Stomach (tissue), 9 donors: ENCODE results near the gene LONP2. TPM values are rescaled to one million over a fixed set of nuclear protein-coding genes. Genes with fewer than 3 reads are reported as not detected.

Experiments
- DNase-seq, 2 donors: peaks; one replicate each; pipeline versions ENCODE4 v3.0.0 to v3.0.0-alpha.2; 2013 to 2019
- H3K27ac ChIP-seq, 5 donors: fragments of 200-600 bp in 4 of 5; sonication (generic) in 4 of 5; one replicate each; pipeline ENCODE4 v1.5.1; 2013 to 2019; ENCODE audit warnings: mild to moderate bottlenecking in 1 of 5, moderate library complexity in 1 of 5
- H3K27me3 ChIP-seq, 3 donors: fragments of 200-600 bp; sonication (generic); one replicate each; pipeline ENCODE4 v1.5.1; 2017 to 2019; ENCODE audit warnings: mixed run types in 1 of 3
- H3K36me3 ChIP-seq, 4 donors: fragments of 200-600 bp; sonication (generic); 1 replicate in 3 of 4; 2 replicates in 1 of 4; pipeline ENCODE4 v1.5.1; 2016 to 2019
- H3K4me1 ChIP-seq, 4 donors: fragments of 200-600 bp; sonication (generic); one replicate each; pipeline ENCODE4 v1.5.1; 2016 to 2019
- H3K4me3 ChIP-seq, 4 donors: fragments of 200-600 bp; sonication (generic) in 3 of 4; one replicate each; pipeline ENCODE4 v1.5.1; 2016 to 2019; ENCODE audit warnings: mild to moderate bottlenecking in 1 of 4
- H3K9me3 ChIP-seq, 4 donors: fragments of 200-600 bp; sonication (generic); one replicate each; pipeline ENCODE4 v1.5.1; 2016 to 2019
- EP300 ChIP-seq: sonication (generic); formaldehyde crosslinking; IDR thresholded peaks from one replicate; pipeline ENCODE4 v1.6.1; 2017; ENCODE audit warnings: antibody characterized with exemption
- POLR2A ChIP-seq, 4 donors: fragments of 450-650 bp; IDR thresholded peaks; one replicate each; pipeline ENCODE4 v1.6.1; 2016; ENCODE audit warnings: antibody characterized with exemption in 4 of 4, control low read depth in 2 of 4, mild to moderate bottlenecking in 1 of 4, moderate library complexity in 1 of 4
- POLR2AphosphoS5 ChIP-seq, 3 donors: sonication (generic); formaldehyde crosslinking; IDR thresholded peaks; one replicate each; pipeline ENCODE4 v1.6.1; 2016; ENCODE audit warnings: antibody characterized with exemption in 3 of 3
- WGBS, 5 donors: extraction: QIAGEN DNeasy Blood & Tissue Kit in 3 of 5; methylation state at CpG; one replicate each; pipeline versions ENCODE4 v1.1.5 to v1.1.7; 2013 to 2018; 5-methylcytosine and 5-hydroxymethylcytosine counted together
- intact Hi-C: fragments of 100-400 bp; cut with DNase I; formaldehyde crosslinking; loops from one replicate; pipeline ENCODE4 v1.15.1; 2023; ENCODE audit warnings: low total_unique reads
- polyA plus RNA-seq, 3 donors: library from polyadenylated mRNA; stranded (reverse); fragments of 200-250 nt; gene quantifications; one replicate each; pipeline ENCODE4 v1.2.3, GENCODE V29; 2013
- total RNA-seq, 5 donors: library from RNA; depleted of rRNA; stranded (reverse); fragments of >200 nt; gene quantifications; one replicate each; pipeline versions ENCODE4 v1.1.0 to v1.2.3, GENCODE V29; 2014 to 2016
- TF ChIP-seq, protein P1 (sequence below), 7 experiments: fragments of 450-650 bp in 4 of 7; fragments of 200-600 bp in 3 of 7; sonication (generic) in 3 of 7; IDR thresholded peaks; one replicate each; pipeline ENCODE4 v1.5.1; 2016 to 2019; ENCODE audit warnings: antibody characterized with exemption in 7 of 7, control low read depth in 2 of 7, mild to moderate bottlenecking in 1 of 7
- donor health status: healthy with polysubstance abuse.
- donor health status: Bipolar disorder and iron deficiency.
- donor health status: healthy.

Gene LONP2
- total and polyA plus RNA-seq, 8 donors: 13.0 to 140 (median 26.7) TPM

DNA sequence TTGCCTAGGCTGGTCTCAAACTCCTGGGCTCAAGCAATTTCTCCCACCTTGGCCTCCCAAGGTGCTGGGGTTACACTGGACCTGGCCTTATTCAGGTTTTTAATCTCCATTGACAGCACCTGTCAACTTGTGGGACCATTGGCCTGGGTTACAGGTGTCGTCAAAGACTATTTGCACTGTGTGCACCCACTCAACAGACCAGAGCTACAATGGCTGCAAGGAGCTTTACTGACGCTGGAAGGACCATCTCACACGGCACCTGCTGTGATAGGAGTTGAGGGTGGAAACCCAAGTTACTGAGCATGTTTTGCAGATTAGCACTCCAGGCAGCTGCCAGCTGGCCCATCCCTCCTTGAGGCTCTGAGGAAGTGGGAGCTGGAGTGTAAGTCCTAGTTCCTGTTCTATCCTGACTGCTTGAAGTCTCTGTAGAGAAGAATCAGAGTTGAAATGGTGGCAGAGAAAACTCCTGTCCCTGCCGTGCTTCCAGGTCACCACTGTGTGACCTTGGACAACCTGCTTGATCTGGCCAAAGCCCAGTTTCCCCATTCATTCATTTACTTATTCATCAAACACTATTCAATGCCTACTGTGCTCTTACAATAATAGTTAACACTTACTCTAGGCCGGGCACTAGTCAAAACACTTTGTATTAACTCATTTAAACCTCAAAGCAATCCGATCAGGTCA is 42.4 kb upstream of the LONP2 start:
- TF ChIP-seq EP300 (no peak), POLR2AphosphoS5 (IDR thresholded peaks at IDR 0.05) (no peak), POLR2A (IDR thresholded peaks at IDR 0.05) (no peak)
- TF ChIP-seq, protein P1, sequence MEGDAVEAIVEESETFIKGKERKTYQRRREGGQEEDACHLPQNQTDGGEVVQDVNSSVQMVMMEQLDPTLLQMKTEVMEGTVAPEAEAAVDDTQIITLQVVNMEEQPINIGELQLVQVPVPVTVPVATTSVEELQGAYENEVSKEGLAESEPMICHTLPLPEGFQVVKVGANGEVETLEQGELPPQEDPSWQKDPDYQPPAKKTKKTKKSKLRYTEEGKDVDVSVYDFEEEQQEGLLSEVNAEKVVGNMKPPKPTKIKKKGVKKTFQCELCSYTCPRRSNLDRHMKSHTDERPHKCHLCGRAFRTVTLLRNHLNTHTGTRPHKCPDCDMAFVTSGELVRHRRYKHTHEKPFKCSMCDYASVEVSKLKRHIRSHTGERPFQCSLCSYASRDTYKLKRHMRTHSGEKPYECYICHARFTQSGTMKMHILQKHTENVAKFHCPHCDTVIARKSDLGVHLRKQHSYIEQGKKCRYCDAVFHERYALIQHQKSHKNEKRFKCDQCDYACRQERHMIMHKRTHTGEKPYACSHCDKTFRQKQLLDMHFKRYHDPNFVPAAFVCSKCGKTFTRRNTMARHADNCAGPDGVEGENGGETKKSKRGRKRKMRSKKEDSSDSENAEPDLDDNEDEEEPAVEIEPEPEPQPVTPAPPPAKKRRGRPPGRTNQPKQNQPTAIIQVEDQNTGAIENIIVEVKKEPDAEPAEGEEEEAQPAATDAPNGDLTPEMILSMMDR (IDR thresholded peaks at IDR 0.05): no peak
- intact Hi-C loops: no loop called here
- no peak overlapping the region for H3K27ac ChIP-seq
- H3K27me3 ChIP-seq: no peaks in the 10 kb centered on the region
- 49 to 69% (median 62%) methylated on average over 5 to 6 of the region's 6 CpGs for WGBS, 5 donors
- no peaks in the 10 kb centered on the region for H3K36me3 ChIP-seq
- no peak overlapping the region for H3K4me3 ChIP-seq
- DNase-seq: peak in 1 of 2 donors; percentile 41
- H3K9me3 ChIP-seq: no peaks in the 10 kb centered on the region
- H3K4me1 ChIP-seq: peaks cover 0 to 9% (median 0%) of the 10 kb centered on the region in 4 donors

DNA sequence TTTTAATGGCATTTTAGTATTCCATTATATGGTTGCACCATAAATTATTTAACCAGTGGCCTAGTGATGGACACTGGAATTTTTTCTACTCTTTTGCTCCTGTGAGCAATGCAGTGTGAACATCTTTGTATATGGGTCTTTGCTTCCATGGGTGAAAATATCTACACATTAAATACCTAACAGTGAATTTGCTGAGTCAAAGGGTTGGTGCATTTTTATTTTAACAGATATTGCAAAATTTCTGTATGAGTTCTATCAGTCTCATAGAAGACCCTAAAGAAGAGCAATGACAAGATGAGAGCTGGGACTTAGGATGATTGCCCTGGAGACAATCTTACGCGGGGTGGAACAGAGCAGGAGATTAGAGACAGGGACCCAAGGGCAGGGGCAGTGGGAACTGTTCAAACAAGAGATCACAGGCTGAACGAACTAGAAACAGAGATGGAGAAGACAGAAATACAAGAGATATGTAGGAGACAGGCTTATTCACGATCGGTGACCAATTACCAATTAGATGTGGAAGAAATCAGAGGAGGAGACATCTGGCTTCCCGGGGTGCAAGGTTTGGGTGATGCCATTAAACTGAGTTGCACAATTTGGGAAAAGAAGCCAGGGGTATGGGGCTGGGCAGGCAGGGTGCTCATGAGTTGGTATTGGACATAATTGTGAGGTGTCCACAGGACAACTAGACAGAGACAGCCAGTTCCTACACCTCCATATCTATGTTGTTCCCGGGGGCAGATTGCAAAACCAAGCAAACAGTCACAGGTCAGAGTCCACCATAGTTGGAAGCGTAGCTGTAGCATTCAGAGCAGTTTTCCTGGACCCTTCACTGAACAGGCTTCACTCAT is 39.9 kb upstream of the LONP2 start:
- DNase-seq: peak in 1 of 2 donors; percentile 64
- H3K27ac ChIP-seq: no peak overlapping the region
- H3K4me3 ChIP-seq: no peak overlapping the region
- H3K9me3 ChIP-seq: no peaks in the 10 kb centered on the region
- H3K4me1 ChIP-seq: peaks cover 0 to 9% (median 0%) of the 10 kb centered on the region in 4 donors
- intact Hi-C loops: no loop called here
- TF ChIP-seq POLR2AphosphoS5 (IDR thresholded peaks at IDR 0.05): no peak
- no peak for TF ChIP-seq EP300
- no peak for TF ChIP-seq POLR2A (IDR thresholded peaks at IDR 0.05)
- TF ChIP-seq, protein P1 (IDR thresholded peaks at IDR 0.05): no peak
- no peaks in the 10 kb centered on the region for H3K36me3 ChIP-seq
- H3K27me3 ChIP-seq: peaks cover 0 to 17% (median 0%) of the 10 kb centered on the region in 3 donors
- WGBS, 5 donors: 64 to 81% (median 73%) methylated on average over 8 of the region's 8 CpGs

DNA sequence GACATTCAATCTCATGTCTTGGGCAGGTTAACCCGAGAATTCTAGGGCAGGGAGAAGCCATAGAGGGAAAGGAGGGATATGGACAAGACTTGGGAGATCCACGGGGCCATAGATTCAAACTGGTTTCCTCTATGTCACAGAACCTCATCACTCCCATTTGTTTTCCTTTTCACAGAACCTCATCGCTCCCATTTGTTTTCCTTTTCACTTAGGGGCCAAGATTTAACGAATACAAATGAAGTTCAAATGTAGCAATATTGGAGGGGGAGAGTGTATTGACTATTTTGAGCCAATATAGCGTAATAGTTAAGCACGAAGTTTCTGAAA is 39.3 kb upstream of the LONP2 start:
- H3K27me3 ChIP-seq: peaks cover 0 to 17% (median 0%) of the 10 kb centered on the region in 3 donors
- TF ChIP-seq, protein P1 (IDR thresholded peaks at IDR 0.05): no peak
- no peak for TF ChIP-seq POLR2A (IDR thresholded peaks at IDR 0.05)
- no peak for TF ChIP-seq EP300
- no peak for TF ChIP-seq POLR2AphosphoS5 (IDR thresholded peaks at IDR 0.05)
- intact Hi-C loops: no loop called here
- no peak overlapping the region for H3K27ac ChIP-seq
- WGBS, 5 donors: 68 to 76% (median 70%) methylated on average over 6 of the region's 6 CpGs
- H3K36me3 ChIP-seq: no peaks in the 10 kb centered on the region
- H3K9me3 ChIP-seq: no peaks in the 10 kb centered on the region
- no peak overlapping the region for H3K4me3 ChIP-seq
- H3K4me1 ChIP-seq: peaks cover 0 to 9% (median 0%) of the 10 kb centered on the region in 4 donors
- DNase-seq: no peak

DNA sequence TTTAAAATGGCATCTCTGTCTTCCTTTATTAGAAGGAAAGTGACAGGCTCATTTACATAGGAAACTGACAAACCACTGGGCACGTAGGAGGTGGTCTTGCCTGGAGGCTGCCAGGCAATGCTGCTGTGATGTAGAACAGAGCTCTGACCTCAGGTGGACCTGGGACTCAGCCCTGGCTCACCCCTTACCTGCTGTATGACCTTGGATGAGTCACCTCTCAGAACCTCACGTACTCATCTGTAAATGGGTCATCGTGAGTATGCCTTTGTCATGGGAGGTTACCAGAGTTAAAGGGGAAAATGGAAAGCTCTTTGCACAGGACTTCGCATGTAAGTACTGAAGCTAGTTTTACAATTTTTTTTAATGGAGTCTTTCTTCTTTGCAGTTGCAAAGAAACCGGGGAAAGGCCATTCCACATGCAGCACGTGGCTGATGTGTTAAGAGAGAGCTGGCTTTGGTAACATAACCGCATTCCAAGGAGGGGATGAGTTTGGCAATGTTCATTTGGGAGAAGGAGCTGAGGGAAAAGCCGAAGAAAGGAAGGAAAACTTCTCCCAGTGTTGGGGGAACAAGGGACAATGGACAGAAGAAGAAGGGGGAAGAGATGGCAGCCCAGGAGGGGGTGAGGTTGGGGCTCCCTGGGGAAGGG is 37.4 kb upstream of the LONP2 start:
- Histone ChIP-seq H3K9me3 (no peaks in the 10 kb centered on the region), H3K36me3 (no peaks in the 10 kb centered on the region), H3K4me1 (peaks cover 0 to 9% (median 0%) of the 10 kb centered on the region in 4 donors), H3K27me3 (peaks cover 0 to 17% (median 0%) of the 10 kb centered on the region in 3 donors), H3K4me3 (no peak overlapping the region), H3K27ac (no peak overlapping the region)
- 71 to 78% (median 76%) methylated on average over 8 of the region's 8 CpGs for WGBS, 5 donors
- no peak for DNase-seq
- no peak for TF ChIP-seq POLR2A (IDR thresholded peaks at IDR 0.05)
- intact Hi-C loops: no loop called here
